Erythroblast (primary cell): ENCODE data around the gene SUMF1.

ENCODE experiments used
- GATA1 ChIP-seq: IDR thresholded peaks from 2 replicates; pipeline ENCODE4 v1.6.1; 2011; ENCODE audit warnings: low read depth, mild to moderate bottlenecking, control low read depth, low read length, moderate library complexity
- POLR2A ChIP-seq: IDR thresholded peaks from 2 replicates; pipeline ENCODE4 v1.6.1; 2011; ENCODE audit warnings: mild to moderate bottlenecking, low read length

DNA sequence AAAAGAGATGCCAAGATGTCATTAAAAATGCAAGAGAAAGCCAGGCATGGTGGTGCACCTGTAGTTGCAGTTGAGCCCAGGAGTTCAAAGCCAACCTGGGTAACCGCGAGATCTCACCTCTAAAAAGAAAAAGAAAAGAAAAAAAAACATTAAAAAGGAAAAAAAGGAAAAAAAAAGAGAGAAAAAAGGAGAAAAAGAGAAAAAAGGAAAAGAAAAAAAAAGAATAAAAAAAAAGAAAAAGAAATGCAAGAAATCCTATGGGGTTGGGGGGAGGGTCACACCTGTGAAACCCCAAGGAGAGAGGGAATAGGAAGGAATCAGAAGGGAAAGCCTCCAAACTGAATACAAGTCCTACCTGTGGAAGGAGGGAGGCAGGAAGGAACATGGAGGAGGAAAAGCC, 5.2 kb upstream of the SUMF1 start:
- TF ChIP-seq POLR2A (no peak), GATA1 (no peak)
